ENCODE data around the gene MTRR. TPM values are rescaled to one million over a fixed set of nuclear protein-coding genes. Genes with fewer than 3 reads are reported as not detected.

MTRR gene
- polyA plus RNA-seq, 1 of the 3 experiments (the other 2 are of a cell fraction), result 18.4 TPM

DNA sequence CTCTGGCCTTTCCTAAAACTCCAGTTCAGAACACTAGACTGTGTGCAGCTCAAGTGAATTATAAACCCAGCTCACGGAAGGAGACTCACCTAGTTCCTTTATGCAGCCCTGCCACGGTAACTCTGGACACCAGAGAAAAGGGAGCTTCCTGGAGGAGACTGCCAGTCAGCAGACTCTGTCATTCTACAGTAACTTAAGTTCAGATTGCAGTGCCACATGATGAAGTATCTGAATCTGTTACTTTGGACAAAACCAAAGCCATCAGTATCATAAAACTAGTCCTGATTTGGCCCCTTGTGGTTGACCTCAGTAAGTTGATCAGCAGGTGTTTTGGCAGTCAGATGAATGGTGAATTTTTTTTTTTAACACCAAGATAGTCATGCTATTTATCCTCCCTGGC lies 2.7 kb downstream of the MTRR start:
- Histone ChIP-seq H3K79me2 (ENCODE audit: insufficient read depth) (peaks cover 91% of the 10 kb centered on the region), H2AFZ (ENCODE audit: low read depth) (no peak overlapping the region), H3K9ac (no peak overlapping the region), H4K20me1 (ENCODE audit: insufficient read depth) (peaks cover 20% of the 10 kb centered on the region), H3K9me2 (no peaks in the 10 kb centered on the region), H3F3A (replicated peaks; ENCODE audit: insufficient read depth) (no peaks in the 10 kb centered on the region), H3K27me3 (ENCODE audit: insufficient read depth) (no peaks in the 10 kb centered on the region), H3K27ac (ENCODE audit: low read depth in 2 of 2, low read length in 1 of 2) (no peak overlapping the region), H3K4me1 (ENCODE audit: control insufficient read depth in 1 of 2, insufficient read depth in 2 of 2, low read depth in 1 of 2, low read length in 1 of 2) (peaks cover 0 to 12% of the 10 kb centered on the region in 2 experiments; a peak in 2 of 4 replicates), H3K9me3 (no peaks in the 10 kb centered on the region), H3K4me3 (ENCODE audit: low read depth in 2 of 2, low read length in 1 of 2) (no peak overlapping the region), H3K4me2 (no peak overlapping the region), H3K36me3 (replicated peaks in 1 of 2; ENCODE audit: control insufficient read depth in 1 of 2, insufficient read depth in 2 of 2, low read length in 1 of 2) (peaks cover 28 to 49% of the 10 kb centered on the region in 2 experiments)
- ChIA-PET CTCF (interaction anchor here (4.3 kb wide), 1 partner anchor 15 kb away, joined by 21 read pairs; no protein-coding TSS in a partner anchor), POLR2A (no interaction called here)
- no peak for TF ChIP-seq RAD21 (IDR thresholded peaks at IDR 0.05; ENCODE audit: low read length)
- TF ChIP-seq RXRA (IDR thresholded peaks at IDR 0.05; ENCODE audit: borderline replicate concordance, low read depth), result no peak
- TF ChIP-seq TEAD4 (IDR thresholded peaks at IDR 0.05; ENCODE audit: borderline replicate concordance, insufficient read depth), result no peak
- TF ChIP-seq POLR2AphosphoS5 (IDR thresholded peaks at IDR 0.05; ENCODE audit: low read depth, low read length), result no peak
- no peak for TF ChIP-seq CHD2 (IDR thresholded peaks at IDR 0.05; ENCODE audit: low read length, partially characterized antibody)
- TF ChIP-seq, protein P1, sequence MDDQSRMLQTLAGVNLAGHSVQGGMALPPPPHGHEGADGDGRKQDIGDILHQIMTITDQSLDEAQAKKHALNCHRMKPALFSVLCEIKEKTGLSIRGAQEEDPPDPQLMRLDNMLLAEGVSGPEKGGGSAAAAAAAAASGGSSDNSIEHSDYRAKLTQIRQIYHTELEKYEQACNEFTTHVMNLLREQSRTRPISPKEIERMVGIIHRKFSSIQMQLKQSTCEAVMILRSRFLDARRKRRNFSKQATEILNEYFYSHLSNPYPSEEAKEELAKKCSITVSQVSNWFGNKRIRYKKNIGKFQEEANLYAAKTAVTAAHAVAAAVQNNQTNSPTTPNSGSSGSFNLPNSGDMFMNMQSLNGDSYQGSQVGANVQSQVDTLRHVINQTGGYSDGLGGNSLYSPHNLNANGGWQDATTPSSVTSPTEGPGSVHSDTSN (IDR thresholded peaks at IDR 0.05), result no peak
- no peak for TF ChIP-seq TCF12 (IDR thresholded peaks at IDR 0.05)
- no peak for TF ChIP-seq JUND (IDR thresholded peaks at IDR 0.05)
- TF ChIP-seq, protein P2, sequence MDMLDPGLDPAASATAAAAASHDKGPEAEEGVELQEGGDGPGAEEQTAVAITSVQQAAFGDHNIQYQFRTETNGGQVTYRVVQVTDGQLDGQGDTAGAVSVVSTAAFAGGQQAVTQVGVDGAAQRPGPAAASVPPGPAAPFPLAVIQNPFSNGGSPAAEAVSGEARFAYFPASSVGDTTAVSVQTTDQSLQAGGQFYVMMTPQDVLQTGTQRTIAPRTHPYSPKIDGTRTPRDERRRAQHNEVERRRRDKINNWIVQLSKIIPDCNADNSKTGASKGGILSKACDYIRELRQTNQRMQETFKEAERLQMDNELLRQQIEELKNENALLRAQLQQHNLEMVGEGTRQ (IDR thresholded peaks at IDR 0.05; ENCODE audit: borderline replicate concordance, low read depth, low read length), result no peak
- no peak for TF ChIP-seq FOSL2 (IDR thresholded peaks at IDR 0.05; ENCODE audit: borderline replicate concordance, low read depth)
- TF ChIP-seq, protein P3, sequence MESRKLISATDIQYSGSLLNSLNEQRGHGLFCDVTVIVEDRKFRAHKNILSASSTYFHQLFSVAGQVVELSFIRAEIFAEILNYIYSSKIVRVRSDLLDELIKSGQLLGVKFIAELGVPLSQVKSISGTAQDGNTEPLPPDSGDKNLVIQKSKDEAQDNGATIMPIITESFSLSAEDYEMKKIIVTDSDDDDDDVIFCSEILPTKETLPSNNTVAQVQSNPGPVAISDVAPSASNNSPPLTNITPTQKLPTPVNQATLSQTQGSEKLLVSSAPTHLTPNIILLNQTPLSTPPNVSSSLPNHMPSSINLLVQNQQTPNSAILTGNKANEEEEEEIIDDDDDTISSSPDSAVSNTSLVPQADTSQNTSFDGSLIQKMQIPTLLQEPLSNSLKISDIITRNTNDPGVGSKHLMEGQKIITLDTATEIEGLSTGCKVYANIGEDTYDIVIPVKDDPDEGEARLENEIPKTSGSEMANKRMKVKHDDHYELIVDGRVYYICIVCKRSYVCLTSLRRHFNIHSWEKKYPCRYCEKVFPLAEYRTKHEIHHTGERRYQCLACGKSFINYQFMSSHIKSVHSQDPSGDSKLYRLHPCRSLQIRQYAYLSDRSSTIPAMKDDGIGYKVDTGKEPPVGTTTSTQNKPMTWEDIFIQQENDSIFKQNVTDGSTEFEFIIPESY (IDR thresholded peaks at IDR 0.05; ENCODE audit: borderline replicate concordance, low read depth), result no peak
- no peak for DNase-seq
- 92% methylated on average over 2 of the region's 2 CpGs for WGBS (ENCODE audit: low lambda C conversion rate)

DNA sequence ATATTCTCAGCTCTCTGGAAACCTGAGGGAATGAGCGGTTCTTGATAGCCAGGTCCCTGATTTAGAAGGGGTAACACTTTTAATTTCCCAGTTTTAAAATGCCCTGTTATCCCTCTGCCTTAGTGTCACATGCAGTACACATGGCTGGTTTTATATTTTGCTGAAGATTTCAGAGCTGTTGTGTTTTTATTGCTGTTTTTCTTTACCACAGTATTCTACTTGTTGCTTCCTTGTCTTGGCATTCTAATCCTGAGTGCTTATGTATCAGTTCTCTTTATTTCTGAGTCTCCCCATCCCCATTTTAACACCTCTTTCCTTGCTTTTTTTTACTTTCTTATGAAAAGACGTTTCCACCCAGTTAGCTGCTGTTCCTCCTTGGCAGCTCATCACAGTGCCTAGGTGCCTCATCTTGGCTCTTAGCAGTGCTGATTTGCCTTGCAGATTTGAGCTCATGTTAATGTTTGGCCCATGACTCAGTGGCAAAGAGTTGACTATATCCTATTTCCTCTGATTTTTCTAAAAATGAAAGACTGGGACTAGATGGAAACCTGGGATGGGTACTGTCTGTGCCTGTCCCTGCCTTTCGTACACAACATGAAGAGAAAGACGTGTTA lies 3.7 kb downstream of the MTRR start:
- H3K4me3 ChIP-seq (ENCODE audit: low read depth in 2 of 2, low read length in 1 of 2), result no peak overlapping the region
- H3K4me1 ChIP-seq (ENCODE audit: control insufficient read depth in 1 of 2, insufficient read depth in 2 of 2, low read depth in 1 of 2, low read length in 1 of 2), result peaks cover 0 to 11% of the 10 kb centered on the region in 2 experiments; a peak in 2 of 4 replicates
- no peaks in the 10 kb centered on the region for H3K9me3 ChIP-seq
- peaks cover 20% of the 10 kb centered on the region for H4K20me1 ChIP-seq (ENCODE audit: insufficient read depth)
- ChIA-PET POLR2A (no interaction called here), CTCF (interaction anchor here (1.1 to 4.3 kb wide), 2 partner anchors 14 to 15 kb away, joined by 4 to 21 read pairs; no protein-coding TSS in a partner anchor)
- H3K27me3 ChIP-seq (ENCODE audit: insufficient read depth), result no peaks in the 10 kb centered on the region
- H3K36me3 ChIP-seq (replicated peaks in 1 of 2; ENCODE audit: control insufficient read depth in 1 of 2, insufficient read depth in 2 of 2, low read length in 1 of 2), result peaks cover 30 to 57% of the 10 kb centered on the region in 2 experiments
- no peaks in the 10 kb centered on the region for H3F3A ChIP-seq (replicated peaks; ENCODE audit: insufficient read depth)
- no peak overlapping the region for H3K9ac ChIP-seq
- no peaks in the 10 kb centered on the region for H3K9me2 ChIP-seq
- no peak overlapping the region for H3K4me2 ChIP-seq
- WGBS (ENCODE audit: low lambda C conversion rate), result 87% methylated on average over 4 of the region's 4 CpGs
- no peak overlapping the region; a peak in 1 of 4 replicates for H3K27ac ChIP-seq (ENCODE audit: low read depth in 2 of 2, low read length in 1 of 2)
- peaks cover 81% of the 10 kb centered on the region for H3K79me2 ChIP-seq (ENCODE audit: insufficient read depth)
- no peak for DNase-seq
- H2AFZ ChIP-seq (ENCODE audit: low read depth), result no peak overlapping the region
- TF ChIP-seq, protein P4, sequence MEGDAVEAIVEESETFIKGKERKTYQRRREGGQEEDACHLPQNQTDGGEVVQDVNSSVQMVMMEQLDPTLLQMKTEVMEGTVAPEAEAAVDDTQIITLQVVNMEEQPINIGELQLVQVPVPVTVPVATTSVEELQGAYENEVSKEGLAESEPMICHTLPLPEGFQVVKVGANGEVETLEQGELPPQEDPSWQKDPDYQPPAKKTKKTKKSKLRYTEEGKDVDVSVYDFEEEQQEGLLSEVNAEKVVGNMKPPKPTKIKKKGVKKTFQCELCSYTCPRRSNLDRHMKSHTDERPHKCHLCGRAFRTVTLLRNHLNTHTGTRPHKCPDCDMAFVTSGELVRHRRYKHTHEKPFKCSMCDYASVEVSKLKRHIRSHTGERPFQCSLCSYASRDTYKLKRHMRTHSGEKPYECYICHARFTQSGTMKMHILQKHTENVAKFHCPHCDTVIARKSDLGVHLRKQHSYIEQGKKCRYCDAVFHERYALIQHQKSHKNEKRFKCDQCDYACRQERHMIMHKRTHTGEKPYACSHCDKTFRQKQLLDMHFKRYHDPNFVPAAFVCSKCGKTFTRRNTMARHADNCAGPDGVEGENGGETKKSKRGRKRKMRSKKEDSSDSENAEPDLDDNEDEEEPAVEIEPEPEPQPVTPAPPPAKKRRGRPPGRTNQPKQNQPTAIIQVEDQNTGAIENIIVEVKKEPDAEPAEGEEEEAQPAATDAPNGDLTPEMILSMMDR (IDR thresholded peaks at IDR 0.05), result no peak
- TF ChIP-seq, protein P5, sequence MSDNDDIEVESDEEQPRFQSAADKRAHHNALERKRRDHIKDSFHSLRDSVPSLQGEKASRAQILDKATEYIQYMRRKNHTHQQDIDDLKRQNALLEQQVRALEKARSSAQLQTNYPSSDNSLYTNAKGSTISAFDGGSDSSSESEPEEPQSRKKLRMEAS (IDR thresholded peaks at IDR 0.05; ENCODE audit: low read depth), result no peak
